IPS-20b (cell line): Measurements from ENCODE around the gene CLDN9.
A peak's percentile ranks its signal among the peaks of the same experiment; 100 is the strongest.

Source experiments
- H3K27ac ChIP-seq: one replicate; pipeline ENCODE4 v1.5.1; 2013; ENCODE audit warnings: low read length
- H3K27me3 ChIP-seq: 2 replicates; pipeline ENCODE4 v1.6.1; 2013; ENCODE audit warnings: mild to moderate bottlenecking, low read length, inconsistent platforms; ENCODE audit not compliant: insufficient read depth
- H3K36me3 ChIP-seq: 2 replicates; pipeline ENCODE4 v1.6.1; 2013; ENCODE audit warnings: low read depth, mild to moderate bottlenecking, inconsistent platforms, low read length, moderate library complexity; ENCODE audit not compliant: insufficient read depth
- H3K4me1 ChIP-seq: 2 replicates; pipeline ENCODE4 v1.6.1; 2013; ENCODE audit warnings: mild to moderate bottlenecking, control low read depth, inconsistent platforms, low read length, moderate library complexity; ENCODE audit not compliant: insufficient read depth
- H3K4me3 ChIP-seq: 2 replicates; pipeline ENCODE4 v1.5.1; 2013; ENCODE audit warnings: mild to moderate bottlenecking, low read length, inconsistent platforms
- H3K9ac ChIP-seq: 2 replicates; pipeline ENCODE4 v1.6.1; 2013; ENCODE audit warnings: low read depth, mild to moderate bottlenecking, inconsistent platforms, low read length, moderate library complexity
- H3K9me3 ChIP-seq: 2 replicates; pipeline ENCODE4 v1.6.1; 2013; ENCODE audit warnings: mild to moderate bottlenecking, low read depth, low read length, inconsistent platforms; ENCODE audit not compliant: insufficient read depth

Gene CLDN9

GRCh38 chr16:3029491-3030221, 16.9 kb downstream of the CLDN9 start:
- Histone ChIP-seq H3K4me1 (peaks cover 6% of the 10 kb centered on the region), H3K9ac (no peak overlapping the region), H3K27ac (no peak overlapping the region), H3K4me3 (no peak overlapping the region), H3K27me3 (peaks cover 59% of the 10 kb centered on the region), H3K9me3 (no peaks in the 10 kb centered on the region), H3K36me3 (peaks cover 22% of the 10 kb centered on the region)

DNA sequence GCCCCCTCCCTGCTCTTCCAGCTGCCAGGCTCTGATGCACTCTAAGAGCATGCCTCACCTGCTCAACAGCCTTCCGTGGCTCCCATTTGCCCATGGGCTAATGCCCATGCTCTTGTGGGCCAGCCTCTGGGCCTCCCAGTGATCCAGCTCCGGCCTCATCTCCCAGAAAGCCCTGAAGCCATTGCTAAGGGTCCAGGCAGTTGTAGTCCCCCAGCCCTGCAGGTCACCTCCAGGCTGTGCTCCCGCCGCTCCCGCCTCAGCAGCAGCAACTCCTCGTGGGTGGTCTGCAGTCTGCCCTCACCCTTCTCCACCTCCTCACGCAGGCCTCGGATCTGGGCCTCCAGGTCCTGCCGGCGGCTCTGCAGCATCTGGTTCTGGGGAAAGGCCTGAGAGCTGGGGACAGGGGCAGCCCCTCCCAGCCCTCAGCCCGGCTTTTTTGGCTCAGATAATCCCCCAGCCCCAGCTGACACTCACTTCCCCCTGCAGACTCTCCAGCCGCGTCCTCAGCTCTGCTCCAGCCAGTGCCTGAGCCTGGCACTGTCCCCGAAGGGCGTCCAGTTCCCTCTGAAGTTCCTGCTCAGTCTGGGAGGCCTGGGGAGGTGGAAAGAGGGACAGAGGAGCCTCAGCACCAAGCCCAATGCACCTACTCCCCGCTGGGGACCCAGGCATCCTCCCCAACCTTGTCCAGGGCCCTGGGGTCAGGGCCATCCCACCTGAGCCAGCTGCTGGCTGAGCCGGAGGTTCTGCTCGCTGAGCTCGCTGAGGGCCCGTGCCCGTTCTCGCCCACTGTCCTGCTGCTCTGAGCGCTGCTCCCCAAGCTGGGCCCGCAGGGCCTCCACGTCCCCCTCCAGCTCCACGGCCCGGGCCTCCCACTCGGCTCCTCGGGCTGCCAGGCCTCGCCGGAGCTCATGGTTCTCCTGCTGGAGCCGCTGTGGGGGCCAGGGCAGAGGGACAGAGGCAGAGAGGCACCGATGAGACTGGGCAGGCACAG, 17.8 kb downstream of the CLDN9 start:
- Histone ChIP-seq H3K9ac (no peak overlapping the region), H3K36me3 (peaks cover 19% of the 10 kb centered on the region), H3K27me3 (peaks cover 67% of the 10 kb centered on the region), H3K27ac (no peak overlapping the region), H3K9me3 (no peaks in the 10 kb centered on the region), H3K4me1 (peaks cover 7% of the 10 kb centered on the region), H3K4me3 (no peak overlapping the region)

GRCh38 chr16:3032624-3033023, 19.9 kb downstream of the CLDN9 start:
- Histone ChIP-seq H3K36me3 (no peaks in the 10 kb centered on the region), H3K9ac (no peak overlapping the region), H3K27ac (no peak overlapping the region), H3K9me3 (no peaks in the 10 kb centered on the region), H3K27me3 (peaks cover 88% of the 10 kb centered on the region), H3K4me3 (no peak overlapping the region), H3K4me1 (peaks cover 10% of the 10 kb centered on the region)

GRCh38 chr16:3035289-3035971, 22.7 kb downstream of the CLDN9 start:
- Histone ChIP-seq H3K4me1 (peaks cover 11% of the 10 kb centered on the region), H3K27ac (no peak overlapping the region), H3K36me3 (no peaks in the 10 kb centered on the region), H3K9me3 (no peaks in the 10 kb centered on the region), H3K4me3 (peak overlapping the region; percentile 65), H3K27me3 (peaks cover 82% of the 10 kb centered on the region), H3K9ac (no peak overlapping the region)

GRCh38 chr16:3035972-3036725, 23.4 kb downstream of the CLDN9 start:
- Histone ChIP-seq H3K4me1 (peaks cover 11% of the 10 kb centered on the region), H3K27ac (no peak overlapping the region), H3K4me3 (peak overlapping the region; percentile 65), H3K9me3 (no peaks in the 10 kb centered on the region), H3K36me3 (no peaks in the 10 kb centered on the region), H3K27me3 (peaks cover 77% of the 10 kb centered on the region), H3K9ac (no peak overlapping the region)

- Histone ChIP-seq H3K4me3 (peak within 1 kb of the TSS; percentile 65), H3K9me3 (no peaks in the 10 kb centered on the region), H3K27me3 (peaks cover 75% of the 10 kb centered on the region), H3K36me3 (no peaks in the 10 kb centered on the region), H3K4me1 (peaks cover 8% of the 10 kb centered on the region; the same call in 1 of the 2 replicates), H3K27ac (no peak within 1 kb of the TSS), H3K9ac (no peak within 1 kb of the TSS)
These were observed 24.1 kb downstream of the CLDN9 start, which contains the start of gene BICDL2 for GRCh38 chr16:3036726-3037315. Gene BICDL2 (minus strand): TSS chr16:3036944. CDS start chr16:3035496, 1,448 bp downstream.

DNA sequence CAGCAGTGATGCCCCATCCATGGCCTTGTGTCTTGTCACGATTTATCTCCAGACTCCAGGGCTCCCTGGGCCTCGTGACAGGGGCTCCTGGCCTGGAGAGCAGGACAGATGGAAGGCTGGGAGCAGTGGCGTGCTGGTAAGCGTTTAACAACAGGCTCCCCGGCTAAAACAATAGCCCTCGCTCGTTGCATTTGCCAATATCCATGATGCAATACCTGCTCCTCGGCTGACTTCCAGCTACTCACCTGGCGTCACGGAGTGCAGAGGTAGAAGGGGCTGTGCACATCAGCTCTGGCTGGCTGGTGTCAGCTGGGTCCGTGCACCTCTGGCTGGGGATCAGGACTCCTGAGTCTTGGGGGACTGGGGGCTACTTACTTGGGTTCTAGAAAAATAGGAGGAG, 25.5 kb downstream of the CLDN9 start:
- Histone ChIP-seq H3K9ac (peak overlapping the region; percentile 34; the same call in 1 of the 2 replicates), H3K4me3 (no peak overlapping the region), H3K27ac (no peak overlapping the region), H3K27me3 (peaks cover 72% of the 10 kb centered on the region), H3K9me3 (no peaks in the 10 kb centered on the region), H3K36me3 (no peaks in the 10 kb centered on the region), H3K4me1 (peaks cover 8% of the 10 kb centered on the region; the same call in 1 of the 2 replicates)

DNA sequence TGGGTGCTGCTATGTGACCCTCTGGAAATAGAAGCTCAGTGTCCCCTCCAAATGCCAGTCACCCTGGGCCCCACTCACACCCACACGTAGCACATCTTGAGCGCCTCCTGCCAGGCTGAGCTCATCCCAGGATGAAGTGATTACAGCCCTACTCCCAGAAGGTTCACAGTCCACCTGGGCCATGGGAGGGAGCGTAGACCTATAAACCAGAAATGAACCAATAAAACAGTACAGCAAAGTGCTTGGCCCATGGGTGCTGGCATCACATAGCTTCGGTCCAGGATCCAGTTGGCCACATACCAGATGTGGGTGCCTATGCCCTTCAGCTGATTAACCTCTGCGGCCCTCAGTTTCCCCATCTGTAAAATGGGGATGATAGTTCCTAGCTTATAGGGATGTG, 26.2 kb downstream of the CLDN9 start:
- Histone ChIP-seq H3K9me3 (no peaks in the 10 kb centered on the region), H3K4me1 (peaks cover 8% of the 10 kb centered on the region; the same call in 1 of the 2 replicates), H3K9ac (no peak overlapping the region), H3K27me3 (peaks cover 73% of the 10 kb centered on the region), H3K27ac (no peak overlapping the region), H3K4me3 (no peak overlapping the region), H3K36me3 (no peaks in the 10 kb centered on the region)

DNA sequence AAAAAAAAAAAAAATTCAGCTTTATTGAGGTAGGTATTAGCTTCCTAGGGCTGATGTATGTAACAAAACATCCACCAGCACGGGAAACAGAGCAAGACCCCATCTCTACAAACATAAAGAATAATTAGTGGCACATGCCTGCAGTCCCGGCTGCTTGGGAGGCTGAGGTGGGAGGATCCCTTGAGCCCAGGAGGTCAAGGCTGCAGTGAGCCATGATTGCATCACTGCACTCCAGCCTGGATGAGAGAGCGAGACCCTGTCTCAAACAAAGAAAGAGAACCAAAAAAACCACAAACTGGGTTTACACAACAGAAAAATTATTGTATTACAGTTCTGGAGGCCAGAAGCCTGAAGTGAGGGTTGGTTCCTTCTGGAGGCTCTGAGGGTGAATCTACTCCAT, 29.7 kb downstream of the CLDN9 start:
- H3K27ac ChIP-seq, result no peak overlapping the region
- peaks cover 4% of the 10 kb centered on the region; the same call in 1 of the 2 replicates for H3K4me1 ChIP-seq
- H3K4me3 ChIP-seq, result no peak overlapping the region
- H3K27me3 ChIP-seq, result peaks cover 70% of the 10 kb centered on the region
- no peak overlapping the region for H3K9ac ChIP-seq
- H3K36me3 ChIP-seq, result no peaks in the 10 kb centered on the region
- H3K9me3 ChIP-seq, result no peaks in the 10 kb centered on the region

GRCh38 chr16:3044708-3045107, 32.0 kb downstream of the CLDN9 start:
- Histone ChIP-seq H3K4me1 (no peaks in the 10 kb centered on the region; the same call in 1 of the 2 replicates), H3K4me3 (peak overlapping the region; percentile 70; the same call in 1 of the 2 replicates), H3K9ac (no peak overlapping the region), H3K27ac (no peak overlapping the region), H3K27me3 (peaks cover 75% of the 10 kb centered on the region), H3K36me3 (no peaks in the 10 kb centered on the region), H3K9me3 (no peaks in the 10 kb centered on the region)
